K562 (cell line): ENCODE results near the gene GUCY1A2. TPM values are rescaled to one million over a fixed set of nuclear protein-coding genes. Genes with fewer than 3 reads are reported as not detected.

ENCODE experiments used
- ATAC-seq: fragments of 200-7000 bp; cut with Tn5 transposase; 3 replicates; pipeline ENCODE4 v1.9.1; 2020; ENCODE audit warnings: moderate library complexity
- BruUV-seq: library from RNA; stranded (reverse); fragments of 400-500 nt; replicated peaks from 2 replicates; lab custom pipeline; 2021; lab: Mats Ljungman, UMichigan
- CTCF ChIA-PET: fragments of 300-600 bp; formaldehyde crosslinking; extraction: SDS; loops from one replicate; lab custom pipeline; 2021; ENCODE audit warnings: low intra/inter-chr PET ratio; lab: Yijun Ruan, JAX
- POLR2A ChIA-PET: fragments of 300-600, 350-650 bp; sonication (Branson Sonifier 250); formaldehyde crosslinking; extraction: SDS; loops from one replicate; lab custom pipeline; 2021; ENCODE audit warnings: antibody characterized with exemption, inconsistent platforms; lab: Yijun Ruan, JAX
- DNase-seq, 4 experiments: peaks; one replicate each; pipeline versions ENCODE4 v3.0.0 to v3.0.0-alpha.2; 2011 to 2018; ENCODE audit warnings: low spot score in 3 of 4, mixed read lengths in 3 of 4; ENCODE audit errors: extremely low read depth in 1 of 4
- FAIRE-seq: peaks from 2 replicates; lab custom pipeline; 2011; peaks lifted over from hg19 to GRCh38; lab: Jason Lieb, UNC
- H2AFZ ChIP-seq: 2 replicates; pipeline ENCODE4 v1.6.0; 2011; ENCODE audit warnings: low read depth, low read length, control low read depth, inconsistent platforms
- H3K27ac ChIP-seq: fragments of 200-600 bp; 3 replicates; pipeline ENCODE4 v1.8.0; 2011; ENCODE audit warnings: low read depth, mild to moderate bottlenecking, control low read depth, inconsistent platforms, low read length, moderate library complexity, mixed read lengths; ENCODE audit errors: extremely low read depth
- H3K27me3 ChIP-seq, 2 experiments: fragments of 300-600 bp in 1 of 2; 2 replicates in 1 of 2; 3 replicates in 1 of 2; pipeline versions ENCODE4 v1.6.0 to v1.8.0; 2011; ENCODE audit warnings: inconsistent platforms in 2 of 2, low read length in 2 of 2, mild to moderate bottlenecking in 1 of 2, mixed read lengths in 1 of 2, moderate library complexity in 1 of 2; ENCODE audit not compliant: control insufficient read depth in 2 of 2, insufficient read depth in 2 of 2
- H3K36me3 ChIP-seq: fragments of 300-600 bp; 3 replicates; pipeline ENCODE4 v1.8.0; 2011; ENCODE audit warnings: mild to moderate bottlenecking, low read length, inconsistent platforms; ENCODE audit not compliant: control insufficient read depth, insufficient read depth
- H3K4me1 ChIP-seq, 2 experiments: fragments of 200-600 bp in 1 of 2; replicated peaks in 1 of 2; 2 replicates in 1 of 2; 3 replicates in 1 of 2; pipeline versions ENCODE4 v1.5.1 to v1.8.0; 2011; ENCODE audit warnings: inconsistent platforms in 2 of 2, low read length in 2 of 2, mild to moderate bottlenecking in 1 of 2, mixed read lengths in 1 of 2, moderate library complexity in 1 of 2; ENCODE audit not compliant: control insufficient read depth in 2 of 2, insufficient read depth in 2 of 2
- H3K4me2 ChIP-seq: 2 replicates; pipeline ENCODE4 v1.6.1; 2011; ENCODE audit warnings: low read length, control low read depth, inconsistent platforms, mixed read lengths; ENCODE audit not compliant: insufficient read depth
- H3K4me3 ChIP-seq: fragments of 200-600 bp; sonication (generic), shearing (Covaris generic); 2 replicates; pipeline ENCODE4 v1.5.1; 2016; ENCODE audit warnings: control low read depth, inconsistent platforms
- H3K79me2 ChIP-seq: fragments of 200-600 bp; 3 replicates; pipeline ENCODE4 v1.8.0; 2011; ENCODE audit warnings: low read length, inconsistent platforms; ENCODE audit not compliant: control insufficient read depth, insufficient read depth
- H3K9ac ChIP-seq, 2 experiments: 2 replicates each; pipeline versions ENCODE4 v1.6.0 to v1.6.1; 2011; ENCODE audit warnings: low read depth in 2 of 2, low read length in 2 of 2, control low read depth in 1 of 2, inconsistent platforms in 1 of 2, mild to moderate bottlenecking in 1 of 2, mixed read lengths in 1 of 2; ENCODE audit not compliant: insufficient read depth in 1 of 2
- H3K9me1 ChIP-seq: one replicate; pipeline ENCODE4 v1.6.0; 2011; ENCODE audit warnings: inconsistent platforms, mild to moderate bottlenecking, low read length, moderate library complexity; ENCODE audit not compliant: control insufficient read depth, insufficient read depth
- H3K9me3 ChIP-seq: replicated peaks from 2 replicates; pipeline ENCODE4 v1.5.1; 2011; ENCODE audit warnings: low read depth, low read length, inconsistent platforms; ENCODE audit not compliant: control insufficient read depth, insufficient read depth
- H4K20me1 ChIP-seq: replicated peaks from 2 replicates; pipeline ENCODE4 v1.6.1; 2011; ENCODE audit warnings: low read length, inconsistent platforms, mixed read lengths; ENCODE audit not compliant: control insufficient read depth, insufficient read depth
- C11orf30 ChIP-seq: fragments of 450-650 bp; IDR thresholded peaks from 2 replicates; pipeline ENCODE4 v1.6.1; 2016; ENCODE audit warnings: low read depth, mild to moderate bottlenecking
- CCAR2 ChIP-seq: fragments of 200-400 bp; formaldehyde crosslinking; IDR thresholded peaks from 2 replicates; pipeline ENCODE4 v1.6.1; 2017; ENCODE audit warnings: mild to moderate bottlenecking, low read depth, low read length
- IRF2 ChIP-seq: sonication (generic); formaldehyde crosslinking; IDR thresholded peaks from 2 replicates; pipeline ENCODE4 v1.8.1; 2022; ENCODE audit warnings: mild to moderate bottlenecking, missing genetic modification reagents
- WGBS: fragments of 100-300 bp; shearing (Covaris generic); methylation state at CpG from one replicate; pipeline ENCODE4 v1.1.6; 2016; ENCODE audit warnings: low coverage, mixed read lengths; ENCODE audit not compliant: insufficient coverage; ENCODE audit errors: missing lambda C conversion rate; 5-methylcytosine and 5-hydroxymethylcytosine counted together
- in situ Hi-C: fragments of 300-500 bp; cut with MboI; formaldehyde crosslinking; loops from 4 replicates; pipeline ENCODE4 v1.15.0; 2018; ENCODE audit warnings: inconsistent platforms, mixed read lengths
- intact Hi-C: fragments of 100-400 bp; cut with micrococcal nuclease; formaldehyde crosslinking; loops from 2 replicates; pipeline ENCODE4 v1.14.2; 2022
- polyA plus RNA-seq, 8 experiments: library from polyadenylated mRNA; depleted of rRNA in 4 of 8; stranded (reverse) in 5 of 8; unstranded in 3 of 8; fragments of >200 nt; fragmentation: Nextera tagmentation in 2 of 8; fragmentation: Illumina TruSeq in 1 of 8; extraction: Ambion mirVana in 2 of 8; extraction: Trizol in 1 of 8; gene quantifications; 2 replicates each; pipeline versions ENCODE4 v1.2.1 to v1.2.3, GENCODE V29; 2011 to 2014; ENCODE audit warnings: inconsistent platforms in 1 of 8, missing spikeins in 1 of 8
- total RNA-seq, 7 experiments: library from RNA; depleted of rRNA in 6 of 7; stranded (reverse); fragments of >200 nt in 6 of 7; fragmentation: Illumina TruSeq in 2 of 7; extraction: Trizol in 2 of 7; gene quantifications; 2 replicates each; pipeline versions ENCODE4 v1.2.1 to v1.2.3, GENCODE V29; 2011 to 2021; ENCODE audit warnings: low replicate concordance in 1 of 7
- TF ChIP-seq, protein P1 (sequence below), 2 experiments: fragments of 450-650 bp in 1 of 2; sonication (generic) in 1 of 2; formaldehyde crosslinking; conservative IDR thresholded peaks; 2 replicates each; pipeline versions ENCODE4 v1.4.0 to v1.8.1; 2020 to 2022; ENCODE audit warnings: mild to moderate bottlenecking in 1 of 2, missing genetic modification reagents in 1 of 2
- TF ChIP-seq, protein P2 (sequence below): fragments of 450-650 bp; IDR thresholded peaks from 2 replicates; pipeline ENCODE4 v1.6.1; 2014; ENCODE audit warnings: low read depth, mild to moderate bottlenecking, moderate library complexity, borderline replicate concordance

GUCY1A2 gene
- total and polyA plus RNA-seq, 9 of the 15 experiments (the other 6 are each of a cell fraction or from before 2014, with no cell fraction given): under 0.01 to 0.04 TPM; not detected in 7

DNA sequence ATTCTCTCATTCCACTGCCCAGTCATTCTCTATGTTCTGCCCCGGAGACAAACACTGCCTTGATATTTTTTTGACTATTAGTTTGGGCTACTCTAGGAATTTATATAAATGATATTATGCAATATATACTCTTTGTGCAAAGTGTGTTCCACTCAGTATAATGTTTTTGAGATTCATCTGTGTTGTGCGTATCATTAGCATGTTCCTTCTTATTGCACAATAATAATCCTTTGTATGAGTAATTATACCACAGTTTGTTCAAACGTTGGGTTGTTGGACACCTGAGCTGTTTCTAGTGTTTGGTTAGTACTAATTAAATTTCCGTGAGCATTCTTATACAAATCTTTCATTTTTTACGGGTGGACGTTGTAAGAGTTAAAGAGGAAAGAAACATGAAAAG lies 390.6 kb downstream of the GUCY1A2 start (continued):
- TF ChIP-seq IRF2: no peak
- TF ChIP-seq, protein P1, sequence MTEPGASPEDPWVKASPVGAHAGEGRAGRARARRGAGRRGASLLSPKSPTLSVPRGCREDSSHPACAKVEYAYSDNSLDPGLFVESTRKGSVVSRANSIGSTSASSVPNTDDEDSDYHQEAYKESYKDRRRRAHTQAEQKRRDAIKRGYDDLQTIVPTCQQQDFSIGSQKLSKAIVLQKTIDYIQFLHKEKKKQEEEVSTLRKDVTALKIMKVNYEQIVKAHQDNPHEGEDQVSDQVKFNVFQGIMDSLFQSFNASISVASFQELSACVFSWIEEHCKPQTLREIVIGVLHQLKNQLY (CRISPR knock-in tag; conservative IDR thresholded peaks at IDR 0.05): no peak
- TF ChIP-seq, protein P2, sequence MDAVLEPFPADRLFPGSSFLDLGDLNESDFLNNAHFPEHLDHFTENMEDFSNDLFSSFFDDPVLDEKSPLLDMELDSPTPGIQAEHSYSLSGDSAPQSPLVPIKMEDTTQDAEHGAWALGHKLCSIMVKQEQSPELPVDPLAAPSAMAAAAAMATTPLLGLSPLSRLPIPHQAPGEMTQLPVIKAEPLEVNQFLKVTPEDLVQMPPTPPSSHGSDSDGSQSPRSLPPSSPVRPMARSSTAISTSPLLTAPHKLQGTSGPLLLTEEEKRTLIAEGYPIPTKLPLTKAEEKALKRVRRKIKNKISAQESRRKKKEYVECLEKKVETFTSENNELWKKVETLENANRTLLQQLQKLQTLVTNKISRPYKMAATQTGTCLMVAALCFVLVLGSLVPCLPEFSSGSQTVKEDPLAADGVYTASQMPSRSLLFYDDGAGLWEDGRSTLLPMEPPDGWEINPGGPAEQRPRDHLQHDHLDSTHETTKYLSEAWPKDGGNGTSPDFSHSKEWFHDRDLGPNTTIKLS: no peak
- no peak for TF ChIP-seq CCAR2
- TF ChIP-seq, all 486 proteins: peak for 2

DNA sequence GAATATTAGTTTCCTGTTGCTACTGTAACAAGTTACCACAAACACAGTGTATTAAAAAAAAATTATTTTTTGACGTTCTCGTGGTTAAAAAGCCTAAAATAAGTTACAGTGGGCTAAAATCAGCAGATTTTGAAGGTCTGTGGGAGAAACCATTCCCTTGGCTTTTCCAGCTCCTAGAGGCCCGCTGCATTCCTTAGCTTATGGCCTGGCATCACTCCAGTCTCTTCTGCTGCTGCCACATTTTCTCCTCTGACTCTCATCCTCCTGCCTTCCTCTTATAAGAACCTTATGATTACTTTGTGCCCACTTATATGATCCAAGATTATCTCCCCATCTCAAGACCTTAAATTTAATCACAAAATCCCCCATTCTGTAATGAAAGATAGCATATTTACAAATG lies 392.7 kb downstream of the GUCY1A2 start:
- intact Hi-C loops: no loop called here
- Histone ChIP-seq H3K9me3 (no peaks in the 10 kb centered on the region), H3K27ac (no peak overlapping the region), H3K4me2 (no peak overlapping the region), H3K36me3 (no peaks in the 10 kb centered on the region)
- POLR2A ChIA-PET: no interaction called here
- no peak for FAIRE-seq
- no peak for TF ChIP-seq C11orf30
- TF ChIP-seq, all 486 proteins: peak for 0
- no TSS peak for BruUV-seq
- in situ Hi-C loops: no loop called here
- Histone ChIP-seq H3K4me1 (no peaks in the 10 kb centered on the region), H3K4me3 (no peak overlapping the region), H2AFZ (no peak overlapping the region), H3K9me1 (no peaks in the 10 kb centered on the region), H3K9ac (no peak overlapping the region), H4K20me1 (no peaks in the 10 kb centered on the region), H3K79me2 (no peaks in the 10 kb centered on the region), H3K27me3 (no peaks in the 10 kb centered on the region)
- DNase-seq (no peak), ATAC-seq (no peak)
- CTCF ChIA-PET: no interaction called here
- 0% methylated on average over 3 of the region's 3 CpGs for WGBS
